GF-D8 (cell line): ENCODE results near the gene ALS2.
A peak's percentile ranks its signal among the peaks of the same experiment; 100 is the strongest.
"Not testable (repeated sequence)": the region's sequence is repeated elsewhere in the genome, so short reads cannot be mapped to it uniquely, and the experiment has no call there.

Experiments used
- DNase-seq: peaks from one replicate; lab custom pipeline; 2025; lab: John Stamatoyannopoulos, UW

ALS2 gene

DNA sequence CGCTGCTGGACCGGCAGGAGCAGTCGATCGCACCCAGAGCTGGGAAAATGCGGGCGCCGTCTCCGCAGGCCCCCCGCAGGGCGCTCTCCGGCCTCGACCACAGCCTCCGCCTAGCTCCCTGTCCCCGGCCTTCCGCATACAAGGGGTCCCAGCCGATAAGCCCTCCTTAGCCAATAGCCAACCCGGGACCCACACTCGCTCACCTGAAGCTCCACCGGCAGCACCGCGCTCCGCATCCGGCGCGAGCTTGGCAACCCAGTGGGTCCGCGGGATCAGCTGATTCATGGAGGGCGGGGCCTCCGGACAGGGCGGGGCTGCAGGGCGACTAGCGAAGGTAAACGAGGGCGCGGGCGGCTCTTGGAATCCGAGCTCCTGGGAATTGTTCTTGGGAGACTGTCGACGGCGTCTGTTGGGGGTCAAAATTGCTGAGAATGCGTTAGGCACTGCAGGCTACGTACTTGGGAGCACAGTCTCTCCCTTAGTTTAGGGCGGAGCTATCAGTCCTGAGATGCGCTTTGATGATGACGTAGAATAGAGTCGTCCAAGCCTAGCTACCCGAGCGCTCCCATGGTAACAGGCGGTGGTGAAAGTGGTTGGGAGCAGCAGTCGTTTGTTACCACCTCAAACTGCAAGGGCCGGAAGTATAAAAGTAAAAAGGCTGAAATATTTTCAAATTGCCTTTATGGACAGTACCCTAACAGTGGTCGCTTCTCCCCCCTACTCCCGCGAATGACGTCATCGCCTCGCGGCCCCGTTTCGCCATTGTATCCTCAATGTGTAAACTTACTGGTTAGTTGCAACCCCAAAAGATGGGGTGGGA lies at the start of gene ALS2:
TSS of gene ALS2 (minus strand) at position 260 of the 820 bp plus-strand sequence. CDS start 12,048 bp downstream, outside the sequence.
- DNase-seq = peak; percentile 98

GRCh38 chr2:201828220-201828619 lies 47.5 kb upstream of the ALS2 start:
- no peak for DNase-seq

DNA sequence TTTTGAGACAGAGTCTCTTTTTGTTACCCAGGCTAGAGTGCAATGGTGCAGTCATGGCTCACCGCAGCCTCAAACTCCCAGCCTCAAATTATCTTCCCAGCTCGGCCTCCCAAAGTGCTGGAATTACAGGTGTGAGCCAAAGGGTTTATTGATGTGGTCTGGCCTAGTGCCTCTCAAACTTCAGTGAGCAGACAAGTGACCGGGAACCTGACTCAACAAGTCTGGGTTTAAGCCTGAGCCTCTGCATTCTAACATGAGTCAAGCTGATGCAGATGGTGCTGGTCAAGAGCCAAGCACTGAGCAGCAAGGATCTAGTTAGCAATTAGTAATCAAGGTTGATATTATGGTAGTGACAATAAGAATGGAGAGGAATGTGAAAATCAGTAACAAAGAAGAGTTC lies 46.9 kb upstream of the ALS2 start:
- no peak for DNase-seq

GRCh38 chr2:201824212-201824611 lies 43.5 kb upstream of the ALS2 start:
- DNase-seq = no peak

DNA sequence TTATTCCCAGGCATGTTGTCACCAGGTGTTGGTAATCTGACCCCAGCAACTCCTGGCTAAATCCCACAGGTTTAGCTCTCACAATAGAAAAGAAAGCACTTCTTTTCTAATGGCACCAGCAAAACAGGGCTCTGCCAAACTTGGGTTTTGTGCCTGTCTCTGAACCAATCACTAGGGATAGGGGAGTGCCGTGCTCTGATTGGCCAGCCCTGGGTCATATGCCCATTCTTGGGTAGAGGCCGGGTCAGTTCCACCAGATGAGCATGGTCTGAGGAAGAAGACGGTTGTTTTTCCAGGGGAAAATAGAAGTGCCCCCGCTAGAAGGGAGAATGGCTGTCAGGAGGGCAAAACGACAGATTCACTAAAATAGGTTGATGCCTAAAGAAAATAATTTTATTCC lies 40.3 kb upstream of the ALS2 start:
- DNase-seq = no peak

- no peak for DNase-seq
Measured at GRCh38 chr2:201820383-201821007, 39.8 kb upstream of the ALS2 start.

- no peak for DNase-seq
Measured at GRCh38 chr2:201816657-201817575, 36.2 kb upstream of the ALS2 start.

DNA sequence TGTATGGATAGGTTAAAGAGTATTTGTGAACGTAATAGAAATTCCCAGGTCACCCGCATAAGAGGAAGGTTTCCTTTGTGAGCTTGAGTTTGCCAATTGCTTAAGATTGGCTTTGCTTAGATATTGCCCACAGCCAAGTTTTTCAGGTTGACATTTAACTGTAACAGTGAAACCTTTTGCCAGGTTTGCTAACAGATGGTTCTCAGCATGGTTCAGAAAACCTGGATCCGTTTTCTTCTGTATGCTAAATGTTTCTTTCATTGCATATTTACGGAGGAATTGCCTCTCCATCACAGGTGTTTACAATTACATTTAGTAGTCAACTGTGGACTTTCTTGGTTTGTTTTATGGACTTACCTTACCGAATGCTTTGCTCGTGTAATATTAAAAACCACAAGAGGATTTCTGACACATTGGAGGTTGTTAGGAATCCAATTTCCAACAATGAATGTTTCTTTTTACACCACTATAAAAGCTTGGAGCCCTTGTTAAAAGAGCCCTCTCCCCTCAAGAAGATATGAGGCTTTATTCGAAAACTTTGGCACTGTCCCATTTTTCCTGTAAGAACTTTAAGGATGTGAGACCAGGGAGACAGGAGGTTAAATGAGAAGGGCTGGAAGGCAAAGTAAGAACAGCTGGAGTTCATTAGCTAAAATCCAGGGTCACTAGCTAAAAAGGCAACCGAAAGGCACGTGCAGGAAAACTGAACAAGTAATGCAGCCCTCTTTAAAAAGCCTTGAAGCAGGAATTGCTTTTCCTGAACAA lies 33.4 kb upstream of the ALS2 start:
- no peak for DNase-seq

DNA sequence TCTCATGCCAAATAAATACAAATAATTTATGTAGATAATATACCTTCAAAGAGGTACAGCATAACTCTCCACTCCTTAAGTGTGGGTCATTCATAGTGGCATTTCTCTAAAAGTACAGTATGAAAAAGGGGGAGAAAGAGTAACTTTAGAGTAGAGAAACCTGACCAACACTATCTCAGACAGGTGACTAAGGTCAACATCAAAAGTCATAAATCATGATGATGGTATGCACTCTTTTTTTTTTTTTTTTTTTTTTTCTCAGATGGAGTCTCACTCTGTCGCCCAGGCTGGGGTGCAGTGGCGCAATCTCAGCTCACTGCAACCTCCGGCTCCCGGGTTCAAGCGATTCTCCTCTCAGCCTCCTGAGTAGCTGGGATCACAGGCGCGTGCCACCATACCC lies 29.9 kb upstream of the ALS2 start:
- DNase-seq = not testable (repeated sequence)

GRCh38 chr2:201809633-201810032 lies 28.9 kb upstream of the ALS2 start:
- no peak for DNase-seq

DNA sequence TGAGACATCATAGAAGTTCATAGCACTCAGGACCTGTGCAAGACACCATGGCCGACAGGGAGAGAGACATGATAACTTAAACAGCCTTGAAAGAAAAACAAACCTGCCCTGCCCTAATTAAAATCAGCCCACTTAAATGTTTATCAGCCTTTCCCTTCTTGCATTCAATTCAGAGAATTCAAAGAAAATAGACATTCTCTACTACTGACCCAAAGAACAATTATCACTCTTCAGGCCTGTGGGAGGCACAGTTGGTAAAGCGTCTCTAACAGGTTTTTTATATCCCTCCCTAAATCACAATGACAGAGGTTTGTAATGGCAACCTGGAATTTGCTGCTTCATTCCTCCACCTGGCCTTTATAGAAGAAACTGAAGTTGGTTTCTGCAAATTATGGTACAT lies 27.3 kb upstream of the ALS2 start:
- DNase-seq = no peak

GRCh38 chr2:201807452-201807999 lies 26.8 kb upstream of the ALS2 start:
- DNase-seq = no peak

GRCh38 chr2:201806442-201807170 lies 25.9 kb upstream of the ALS2 start, which contains the start of gene CDK15:
TSS of gene CDK15 (plus strand) at chr2:201806537. CDS start at chr2:201806665, 128 bp downstream.
- no peak for DNase-seq

GRCh38 chr2:201798914-201799285 lies 18.2 kb upstream of the ALS2 start:
- not testable (repeated sequence) for DNase-seq

DNA sequence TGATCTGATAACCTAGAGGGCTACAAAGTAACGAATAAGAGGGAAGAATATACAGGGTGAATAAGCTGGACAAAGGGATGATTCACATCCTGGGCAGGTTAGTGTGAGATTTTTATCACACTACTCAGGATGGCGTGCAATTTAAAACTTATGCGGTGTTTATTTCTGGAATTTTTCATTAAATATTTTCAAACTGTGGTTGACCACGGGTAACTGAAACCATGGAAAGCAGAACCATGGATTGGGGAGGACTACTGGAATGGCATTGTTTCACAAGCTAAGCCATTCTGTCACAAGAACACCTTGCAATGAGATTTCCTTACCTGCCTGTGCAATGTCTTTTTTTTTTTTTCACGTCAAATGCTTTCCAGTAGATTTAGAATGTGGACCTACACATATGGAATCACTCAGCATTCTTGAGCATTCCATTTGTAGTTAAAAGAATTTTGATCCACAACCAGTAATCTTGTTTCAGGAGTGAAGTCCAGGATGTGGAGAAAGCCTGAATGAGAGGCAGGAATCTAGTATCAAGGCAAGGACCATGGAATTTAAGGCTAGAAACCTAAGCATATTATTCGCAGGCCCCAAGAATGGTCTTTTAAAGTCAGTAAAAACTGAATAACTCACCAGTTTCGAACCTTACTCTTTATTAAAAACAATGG lies 17.6 kb upstream of the ALS2 start:
- DNase-seq = no peak

DNA sequence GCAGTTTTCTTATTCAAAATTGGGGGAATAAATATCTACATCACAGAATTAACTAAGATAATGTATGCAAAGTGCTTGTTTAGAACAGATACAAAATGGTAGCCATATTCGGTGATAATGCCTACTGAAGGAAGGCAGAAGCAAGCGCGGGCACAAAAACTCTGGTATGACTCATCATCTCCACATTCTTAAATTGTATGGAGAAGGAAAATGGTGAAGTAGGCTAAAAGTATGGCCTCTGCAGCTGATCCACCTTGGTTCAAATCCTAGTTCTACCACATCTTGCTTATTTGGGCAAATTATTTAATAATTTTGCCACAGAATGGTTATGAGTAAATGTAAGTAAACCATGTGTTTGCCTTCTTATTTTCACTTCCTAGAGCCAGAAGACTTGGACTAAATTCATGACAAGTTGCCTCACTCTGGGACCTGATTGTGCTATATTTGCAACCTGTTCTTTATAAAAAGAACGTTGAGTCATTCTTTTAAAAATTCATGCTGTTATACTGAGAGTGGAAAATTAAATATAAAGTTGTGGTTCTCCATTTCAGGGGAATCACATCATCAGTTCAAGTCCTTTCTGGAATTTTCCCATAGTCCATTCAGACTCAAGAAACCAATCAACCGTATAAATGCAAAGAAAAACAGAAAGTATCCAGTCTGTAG lies 16.6 kb upstream of the ALS2 start:
- DNase-seq = no peak

DNA sequence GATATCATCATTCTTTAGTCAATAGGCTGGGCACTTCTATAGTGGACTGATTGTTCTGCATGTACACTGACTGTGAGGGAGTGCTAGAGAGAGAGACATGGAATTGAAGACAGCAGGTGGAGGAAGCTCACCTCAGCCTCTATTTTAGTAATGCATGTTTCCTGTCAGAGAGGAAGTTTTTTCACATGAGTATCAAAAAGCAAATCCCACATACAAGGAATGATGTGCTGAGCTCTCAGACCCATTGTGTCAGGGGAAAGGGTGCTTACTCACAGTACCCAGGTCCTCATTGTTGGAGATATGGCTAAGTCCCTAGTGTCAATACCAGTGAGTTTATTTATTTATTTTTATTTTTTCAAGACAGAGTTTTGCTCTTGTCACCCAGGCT lies 15.7 kb upstream of the ALS2 start:
- DNase-seq = no peak

GRCh38 chr2:201795607-201796477 lies 15.1 kb upstream of the ALS2 start:
- peak; percentile 32 for DNase-seq

DNA sequence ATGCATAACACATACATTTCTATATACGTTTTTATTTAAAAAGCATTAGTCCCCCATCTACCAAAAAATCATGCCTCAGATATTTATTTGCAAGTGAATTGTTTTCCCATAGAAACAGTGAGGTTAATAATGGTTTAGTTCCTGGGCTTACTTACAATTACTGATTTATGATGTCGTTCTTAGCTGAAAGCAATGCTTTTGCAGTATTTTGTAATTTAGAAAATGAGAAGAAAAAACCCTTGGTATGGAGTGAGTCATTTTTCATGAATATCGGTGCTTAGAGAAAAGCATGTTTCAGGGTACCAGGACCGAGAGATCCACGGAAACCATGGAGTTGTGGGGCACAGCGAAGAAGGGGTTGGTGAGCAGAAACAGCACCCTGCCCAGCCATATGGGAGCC lies 13.6 kb upstream of the ALS2 start:
- no peak for DNase-seq
